HEK293 (cell line): ENCODE measurements around the gene MRPL48.

Source experiments
- CTCF ChIA-PET: fragments of 350-600 bp; formaldehyde crosslinking; extraction: SDS; loops from one replicate; lab custom pipeline; 2021; ENCODE audit warnings: antibody characterized with exemption; lab: Yijun Ruan, JAX
- POLR2A ChIA-PET: fragments of 300-600 bp; formaldehyde crosslinking; extraction: SDS; loops from one replicate; lab custom pipeline; 2020; ENCODE audit warnings: antibody characterized with exemption, inconsistent platforms; lab: Yijun Ruan, JAX
- H3K27ac ChIP-seq: fragments of 200-500 bp; sonication (Bioruptor generic); 2 replicates; pipeline ENCODE4 v1.5.1; 2014; ENCODE audit warnings: low read depth, low read length, control low read depth, inconsistent platforms; ENCODE audit errors: extremely low read depth
- H3K36me3 ChIP-seq, 2 experiments: fragments of 200-500 bp in 1 of 2; sonication (Bioruptor generic) in 1 of 2; 1 replicate in 1 of 2; 2 replicates in 1 of 2; pipeline ENCODE4 v1.5.1; 2014 to 2017; ENCODE audit warnings: inconsistent platforms in 2 of 2, low read length in 2 of 2; ENCODE audit not compliant: control insufficient read depth in 2 of 2, insufficient read depth in 1 of 2
- H3K4me1 ChIP-seq: fragments of 200-500 bp; sonication (Bioruptor generic); 2 replicates; pipeline ENCODE4 v1.5.1; 2014; ENCODE audit warnings: mild to moderate bottlenecking, low read length, inconsistent platforms; ENCODE audit not compliant: control insufficient read depth, insufficient read depth
- H3K4me3 ChIP-seq: 2 replicates; pipeline ENCODE4 v1.5.1; 2011; ENCODE audit warnings: low read depth, mild to moderate bottlenecking, control low read depth, low read length, moderate library complexity
- H3K9me3 ChIP-seq: fragments of 200-500 bp; sonication (Bioruptor generic); 2 replicates; pipeline ENCODE4 v1.5.1; 2014; ENCODE audit warnings: low read depth, low read length, inconsistent platforms; ENCODE audit not compliant: control insufficient read depth, insufficient read depth
- FEZF1 ChIP-seq: fragments of 450-650 bp; formaldehyde crosslinking; IDR thresholded peaks from 2 replicates; pipeline ENCODE4 v1.5.1; 2016; ENCODE audit warnings: missing biosample characterization, missing genetic modification characterization
- GLI4 ChIP-seq: fragments of 450-650 bp; formaldehyde crosslinking; IDR thresholded peaks from 2 replicates; pipeline ENCODE4 v1.5.1; 2016; ENCODE audit warnings: missing biosample characterization, missing genetic modification characterization
- GLIS1 ChIP-seq: fragments of 450-650 bp; formaldehyde crosslinking; IDR thresholded peaks from 2 replicates; pipeline ENCODE4 v1.5.1; 2016; ENCODE audit warnings: missing biosample characterization, missing genetic modification characterization
- KLF1 ChIP-seq: fragments of 450-650 bp; formaldehyde crosslinking; IDR thresholded peaks from 2 replicates; pipeline ENCODE4 v1.5.1; 2016; ENCODE audit warnings: missing biosample characterization, missing genetic modification characterization
- OVOL3 ChIP-seq: fragments of 450-650 bp; formaldehyde crosslinking; IDR thresholded peaks from 2 replicates; pipeline ENCODE4 v1.5.1; 2016; ENCODE audit warnings: missing biosample characterization, missing genetic modification characterization
- PRDM1 ChIP-seq: fragments of 450-650 bp; formaldehyde crosslinking; IDR thresholded peaks from 2 replicates; pipeline ENCODE4; 2016; ENCODE audit warnings: missing biosample characterization, missing genetic modification characterization
- PRDM4 ChIP-seq: fragments of 450-650 bp; formaldehyde crosslinking; IDR thresholded peaks from 2 replicates; pipeline ENCODE4 v1.5.1; 2017; ENCODE audit warnings: missing biosample characterization, missing genetic modification characterization
- SP7 ChIP-seq: fragments of 450-650 bp; formaldehyde crosslinking; IDR thresholded peaks from 2 replicates; pipeline ENCODE4 v1.5.1; 2016; ENCODE audit warnings: missing biosample characterization, missing genetic modification characterization
- ZBTB17 ChIP-seq: fragments of 450-650 bp; formaldehyde crosslinking; IDR thresholded peaks from 2 replicates; pipeline ENCODE4 v1.5.1; 2016; ENCODE audit warnings: missing biosample characterization, missing genetic modification characterization
- ZBTB21 ChIP-seq: fragments of 450-650 bp; formaldehyde crosslinking; IDR thresholded peaks from 2 replicates; pipeline ENCODE4 v1.5.1; 2017; ENCODE audit warnings: missing biosample characterization, missing genetic modification characterization
- ZBTB6 ChIP-seq: fragments of 450-650 bp; formaldehyde crosslinking; IDR thresholded peaks from 2 replicates; pipeline ENCODE4 v1.5.1; 2017; ENCODE audit warnings: missing biosample characterization, missing genetic modification characterization
- ZFP37 ChIP-seq: fragments of 450-650 bp; formaldehyde crosslinking; IDR thresholded peaks from 2 replicates; pipeline ENCODE4 v1.5.1; 2016; ENCODE audit warnings: missing biosample characterization, missing genetic modification characterization
- ZNF155 ChIP-seq: fragments of 450-650 bp; formaldehyde crosslinking; IDR thresholded peaks from 2 replicates; pipeline ENCODE4 v1.5.1; 2016; ENCODE audit warnings: missing biosample characterization, missing genetic modification characterization
- ZNF248 ChIP-seq: fragments of 450-650 bp; formaldehyde crosslinking; IDR thresholded peaks from 2 replicates; pipeline ENCODE4 v1.5.1; 2017; ENCODE audit warnings: missing biosample characterization, missing genetic modification characterization
- ZNF274 ChIP-seq, 2 experiments: fragments of 200-500 bp in 1 of 2; fragments of 450-650 bp in 1 of 2; sonication (Bioruptor generic) in 1 of 2; formaldehyde crosslinking in 1 of 2; IDR thresholded peaks; 2 replicates each; pipeline versions ENCODE4 v1.5.1 to v1.6.1; 2014 to 2016; ENCODE audit warnings: borderline replicate concordance in 1 of 2, inconsistent platforms in 1 of 2, low read length in 1 of 2, missing biosample characterization in 1 of 2, missing genetic modification characterization in 1 of 2
- ZNF292 ChIP-seq: fragments of 450-650 bp; formaldehyde crosslinking; IDR thresholded peaks from 2 replicates; pipeline ENCODE4 v1.5.1; 2016; ENCODE audit warnings: low read depth, missing biosample characterization, missing genetic modification characterization, borderline replicate concordance
- ZNF350 ChIP-seq: fragments of 450-650 bp; formaldehyde crosslinking; IDR thresholded peaks from 2 replicates; pipeline ENCODE4 v1.5.0; 2017; ENCODE audit warnings: missing biosample characterization, mild to moderate bottlenecking, missing genetic modification characterization
- ZNF529 ChIP-seq: fragments of 450-650 bp; formaldehyde crosslinking; IDR thresholded peaks from 2 replicates; pipeline ENCODE4 v1.5.1; 2017; ENCODE audit warnings: missing genetic modification characterization, missing biosample characterization; ENCODE audit not compliant: insufficient replicate concordance
- ZNF530 ChIP-seq: fragments of 450-650 bp; formaldehyde crosslinking; IDR thresholded peaks from 2 replicates; pipeline ENCODE4 v1.5.1; 2016; ENCODE audit warnings: low read depth, missing biosample characterization, missing genetic modification characterization
- ZNF571 ChIP-seq: fragments of 450-650 bp; formaldehyde crosslinking; IDR thresholded peaks from 2 replicates; pipeline ENCODE4 v1.5.0; 2017; ENCODE audit warnings: missing biosample characterization, missing genetic modification characterization
- ZNF621 ChIP-seq: fragments of 450-650 bp; formaldehyde crosslinking; IDR thresholded peaks from 2 replicates; pipeline ENCODE4 v1.5.1; 2017; ENCODE audit warnings: missing biosample characterization, missing genetic modification characterization
- ZNF629 ChIP-seq: fragments of 450-650 bp; formaldehyde crosslinking; IDR thresholded peaks from 2 replicates; pipeline ENCODE4 v1.5.1; 2017; ENCODE audit warnings: missing biosample characterization, missing genetic modification characterization
- ZNF776 ChIP-seq: fragments of 450-650 bp; formaldehyde crosslinking; IDR thresholded peaks from 2 replicates; pipeline ENCODE4 v1.5.0; 2017; ENCODE audit warnings: missing biosample characterization, missing genetic modification characterization, borderline replicate concordance
- ZSCAN18 ChIP-seq: fragments of 450-650 bp; formaldehyde crosslinking; IDR thresholded peaks from 2 replicates; pipeline ENCODE4 v1.5.1; 2016; ENCODE audit warnings: missing biosample characterization, missing genetic modification characterization
- ZSCAN4 ChIP-seq: fragments of 450-650 bp; formaldehyde crosslinking; IDR thresholded peaks from 2 replicates; pipeline ENCODE4 v1.5.1; 2017; ENCODE audit warnings: missing biosample characterization, missing genetic modification characterization
- ZSCAN5A ChIP-seq: fragments of 450-650 bp; formaldehyde crosslinking; IDR thresholded peaks from 2 replicates; pipeline ENCODE4 v1.5.1; 2016; ENCODE audit warnings: missing biosample characterization, missing genetic modification characterization

Gene MRPL48

DNA sequence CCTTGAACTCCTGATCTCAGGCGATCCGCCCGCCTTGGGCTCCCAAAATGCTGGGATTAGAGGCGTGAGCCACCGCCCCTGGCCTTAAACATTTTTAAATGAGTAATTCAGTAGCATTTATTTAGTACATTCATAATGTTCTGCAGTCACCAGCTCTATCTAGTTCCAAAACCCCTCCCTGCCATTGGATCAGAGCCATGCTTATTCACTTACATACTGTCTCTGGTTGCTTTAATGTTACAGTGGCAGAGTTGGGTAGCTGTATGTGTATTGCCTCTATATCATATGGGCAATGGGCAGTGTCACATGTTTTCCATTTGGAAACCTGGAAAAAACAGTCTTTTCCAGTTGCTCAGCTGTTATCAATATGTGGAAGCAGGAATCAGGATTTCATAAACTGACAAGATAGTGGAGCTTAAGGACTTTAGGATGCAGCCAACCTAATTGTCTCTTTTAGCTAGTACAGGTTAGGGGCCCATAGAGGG is 78.5 kb downstream of the MRPL48 start:
- Histone ChIP-seq H3K9me3 (no peaks in the 10 kb centered on the region), H3K27ac (no peak overlapping the region), H3K36me3 (peaks cover 3 to 26% of the 10 kb centered on the region in 2 experiments; a peak in 2 of 3 replicates), H3K4me1 (no peaks in the 10 kb centered on the region), H3K4me3 (no peak overlapping the region)
- ChIA-PET POLR2A (interaction anchor here (1.3 kb wide), 1 partner anchor 11 kb away, joined by 3 read pairs; the partner anchor contains the start of genes COA4 and PAAF1), CTCF (no interaction called here)
- no peak for TF ChIP-seq ZBTB6
- TF ChIP-seq FEZF1 (tag by site-specific recombination), result no peak
- no peak for TF ChIP-seq ZNF571 (tag by site-specific recombination)
- no peak for TF ChIP-seq ZNF274 (IDR thresholded peaks at IDR 0.05; ENCODE audit: low read length)
- TF ChIP-seq ZNF274 (tag by site-specific recombination; IDR thresholded peaks at IDR 0.05; ENCODE audit: borderline replicate concordance), result no peak
- no peak for TF ChIP-seq ZBTB21 (tag by site-specific recombination)
- no peak for TF ChIP-seq ZNF292
- TF ChIP-seq ZNF530 (tag by site-specific recombination), result no peak
- TF ChIP-seq ZNF350 (tag by site-specific recombination), result no peak
- TF ChIP-seq KLF1 (tag by site-specific recombination), result 0 out of 2 replicates have a peak, but pooled peaks have one; percentile 18

DNA sequence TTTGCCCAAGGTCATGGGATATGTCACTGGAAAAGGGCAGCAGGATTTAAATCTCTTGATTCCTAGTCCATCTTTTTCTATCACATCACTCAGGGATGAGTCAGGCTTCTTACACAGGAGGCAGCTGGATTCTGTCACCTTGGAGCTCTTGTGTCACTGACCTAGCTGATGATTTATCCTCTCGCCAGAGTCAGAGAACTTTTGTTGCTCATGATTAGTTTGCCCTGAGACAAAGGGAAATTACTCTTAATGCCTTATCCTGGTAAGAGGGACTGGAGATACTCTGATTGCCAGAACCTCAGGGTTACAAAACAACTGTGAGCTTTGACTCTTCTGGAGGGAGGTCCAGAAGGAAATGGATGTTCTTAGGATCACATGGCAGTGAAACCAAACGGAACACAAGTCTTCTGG is 78.9 kb downstream of the MRPL48 start:
- ChIA-PET CTCF (no interaction called here), POLR2A (interaction anchor here (0.9 to 1.3 kb wide), 2 partner anchors 11 to 87 kb away, joined by 3 read pairs; partner anchors contain the start of genes COA4 and PAAF1)

GRCh38 chr11:73869332-73869949 is 81.8 kb downstream of the MRPL48 start:
- CTCF ChIA-PET, result interaction anchor here (0.7 kb wide), 1 partner anchor 14 kb away, joined by 3 read pairs; no protein-coding TSS in a partner anchor
- H3K4me1 ChIP-seq, result no peaks in the 10 kb centered on the region
- H3K9me3 ChIP-seq, result no peaks in the 10 kb centered on the region
- H3K36me3 ChIP-seq, result peaks cover 15 to 46% of the 10 kb centered on the region in 2 experiments; a peak in 2 of 3 replicates
- POLR2A ChIA-PET, result no interaction called here
- no peak overlapping the region for H3K27ac ChIP-seq
- H3K4me3 ChIP-seq, result no peak overlapping the region
- TF ChIP-seq ZNF350 (tag by site-specific recombination), result no peak
- TF ChIP-seq ZNF155 (tag by site-specific recombination), result no peak
- no peak for TF ChIP-seq ZNF248
- no peak for TF ChIP-seq ZNF621 (tag by site-specific recombination)
- no peak for TF ChIP-seq ZSCAN18 (tag by site-specific recombination)
- TF ChIP-seq ZFP37 (tag by site-specific recombination), result no peak
- no peak for TF ChIP-seq ZNF529
- TF ChIP-seq OVOL3 (tag by site-specific recombination), result no peak
- TF ChIP-seq ZSCAN5A (tag by site-specific recombination), result no peak
- TF ChIP-seq PRDM4 (tag by site-specific recombination), result no peak
- no peak for TF ChIP-seq GLI4 (tag by site-specific recombination)
- TF ChIP-seq ZSCAN4, result no peak
- no peak for TF ChIP-seq ZNF776 (tag by site-specific recombination)

More for the DNA sequence above, 78.9 kb downstream of the MRPL48 start:
- H3K9me3 ChIP-seq, result no peaks in the 10 kb centered on the region
- TF ChIP-seq GLIS1 (tag by site-specific recombination), result no peak
- TF ChIP-seq SP7 (tag by site-specific recombination), result 0 out of 2 replicates have a peak, but pooled peaks have one; percentile 29
- peak; percentile 86 for TF ChIP-seq PRDM1 (tag by site-specific recombination)
- TF ChIP-seq ZBTB17, result 0 out of 2 replicates have a peak, but pooled peaks have one; percentile 28
- peak; percentile 47; the same call in 1 of the 2 replicates for TF ChIP-seq ZNF629 (tag by site-specific recombination)
- TF ChIP-seq, all 188 proteins: peak for 4
- Histone ChIP-seq H3K4me1 (no peaks in the 10 kb centered on the region), H3K36me3 (peaks cover 6 to 31% of the 10 kb centered on the region in 2 experiments; a peak in 2 of 3 replicates), H3K27ac (no peak overlapping the region), H3K4me3 (no peak overlapping the region)
